GM12878 (cell line): ENCODE measurements around the gene LSM10. TPM values are rescaled to one million over a fixed set of nuclear protein-coding genes. Genes with fewer than 3 reads are reported as not detected.

Source experiments
- BACH1 ChIP-seq: fragments of 450-650 bp; IDR thresholded peaks from 2 replicates; pipeline ENCODE4 v1.6.1; 2017; ENCODE audit warnings: mild to moderate bottlenecking, borderline replicate concordance
- CHD2 ChIP-seq: IDR thresholded peaks from 2 replicates; pipeline ENCODE4 v1.6.1; 2011; ENCODE audit warnings: low read depth, low read length, improper control_type of control experiment, borderline replicate concordance
- E4F1 ChIP-seq: fragments of 450-650 bp; IDR thresholded peaks from 2 replicates; pipeline ENCODE4 v1.6.1; 2018; ENCODE audit warnings: borderline replicate concordance, mild to moderate bottlenecking; ENCODE audit not compliant: partially characterized antibody
- FOS ChIP-seq: IDR thresholded peaks from 3 replicates; pipeline ENCODE4 v1.6.1; 2011; ENCODE audit warnings: borderline replicate concordance; ENCODE audit not compliant: insufficient read length; ENCODE audit errors: extremely low read depth
- HCFC1 ChIP-seq: fragments of 150-350 bp; IDR thresholded peaks from 2 replicates; pipeline ENCODE4 v1.6.1; 2014; ENCODE audit warnings: low read length
- IKZF1 ChIP-seq: fragments of 450-650 bp; conservative IDR thresholded peaks from 2 replicates; pipeline ENCODE4 v1.6.1; 2017; ENCODE audit warnings: antibody characterized with exemption, mild to moderate bottlenecking
- LARP7 ChIP-seq: fragments of 450-650 bp; IDR thresholded peaks from 2 replicates; pipeline ENCODE4 v1.6.1; 2017; ENCODE audit warnings: mild to moderate bottlenecking
- NBN ChIP-seq: fragments of 450-650 bp; IDR thresholded peaks from 2 replicates; pipeline ENCODE4 v1.6.1; 2016
- NFYA ChIP-seq: IDR thresholded peaks from 2 replicates; pipeline ENCODE4 v1.6.1; 2011; ENCODE audit warnings: low read depth, mild to moderate bottlenecking, low read length, improper control_type of control experiment, borderline replicate concordance
- PBX3 ChIP-seq: IDR thresholded peaks from 2 replicates; pipeline ENCODE4 v1.6.1; 2011; ENCODE audit warnings: mild to moderate bottlenecking, low read depth, low read length, moderate library complexity; ENCODE audit not compliant: insufficient replicate concordance
- PKNOX1 ChIP-seq: fragments of 450-650 bp; IDR thresholded peaks from 2 replicates; pipeline ENCODE4 v1.6.1; 2016; ENCODE audit warnings: mild to moderate bottlenecking
- POLR2A ChIP-seq: IDR thresholded peaks from 2 replicates; pipeline ENCODE4 v1.6.1; 2011; ENCODE audit warnings: low read depth, mild to moderate bottlenecking, low read length
- RFX5 ChIP-seq: IDR thresholded peaks from 2 replicates; pipeline ENCODE4 v1.6.1; 2011; ENCODE audit warnings: low read depth, low read length, improper control_type of control experiment
- SP1 ChIP-seq: IDR thresholded peaks from one replicate; pipeline ENCODE4 v1.6.1; 2011; ENCODE audit warnings: low read depth, low read length
- TAF1 ChIP-seq: IDR thresholded peaks from 2 replicates; pipeline ENCODE4 v1.6.1; 2011; ENCODE audit warnings: mild to moderate bottlenecking, low read depth, low read length, borderline replicate concordance
- USF1 ChIP-seq: IDR thresholded peaks from 2 replicates; pipeline ENCODE4 v1.6.1; 2011; ENCODE audit warnings: borderline replicate concordance, low read depth, mild to moderate bottlenecking, moderate library complexity, mixed read lengths, low read length; ENCODE audit not compliant: insufficient read depth; ENCODE audit errors: extremely low read length
- YBX1 ChIP-seq: fragments of 450-650 bp; IDR thresholded peaks from 2 replicates; pipeline ENCODE4 v1.6.1; 2016; ENCODE audit warnings: antibody characterized with exemption
- ZBTB11 ChIP-seq: fragments of 450-650 bp; formaldehyde crosslinking; IDR thresholded peaks from 2 replicates; pipeline ENCODE4 v1.5.0; 2022; ENCODE audit warnings: mild to moderate bottlenecking, missing genetic modification characterization
- ZNF24 ChIP-seq: fragments of 450-650 bp; IDR thresholded peaks from 2 replicates; pipeline ENCODE4 v1.6.1; 2017; ENCODE audit warnings: antibody characterized with exemption, mild to moderate bottlenecking
- polyA plus RNA-seq, 11 experiments: library from polyadenylated mRNA; depleted of rRNA in 4 of 11; unstranded in 6 of 11; stranded (reverse) in 5 of 11; fragments of >200 nt; fragmentation: Nextera tagmentation in 4 of 11; fragmentation: Illumina TruSeq in 1 of 11; extraction: Ambion mirVana in 4 of 11; extraction: Trizol in 1 of 11; gene quantifications; 1 replicate in 1 of 11; 2 replicates in 10 of 11; pipeline versions ENCODE4 v1.2.1 to v1.2.3, GENCODE V29; 2011 to 2016; ENCODE audit warnings: inconsistent platforms in 2 of 11, missing spikeins in 2 of 11, low read depth in 1 of 11
- total RNA-seq, 4 experiments: library from RNA; depleted of rRNA in 3 of 4; stranded (reverse); fragments of >200 nt in 3 of 4; fragmentation: Illumina TruSeq in 1 of 4; extraction: Trizol in 1 of 4; gene quantifications; 2 replicates each; pipeline versions ENCODE4 v1.2.1 to v1.2.3, GENCODE V29; 2013 to 2021

The LSM10 gene
- total and polyA plus RNA-seq, 10 of the 15 experiments (the other 5 are each of a cell fraction or from before 2014, with no cell fraction given) = 13.1 to 103 (median 57.5) TPM

- no peak for TF ChIP-seq ZBTB11
- peak; percentile 37; the same call in 1 of the 2 replicates for TF ChIP-seq LARP7
- peak; percentile 6; the same call in 1 of the 2 replicates for TF ChIP-seq NBN
- no peak for TF ChIP-seq TAF1
- peak; percentile 62 for TF ChIP-seq NFYA
- TF ChIP-seq RFX5 = peak; percentile 16; the same call in 1 of the 2 replicates
- TF ChIP-seq HCFC1 = peak; percentile 88
- 0 out of 2 replicates have a peak, but pooled peaks have one; percentile 29 for TF ChIP-seq BACH1
- peak; percentile 29 for TF ChIP-seq PBX3
- TF ChIP-seq PKNOX1 = peak; percentile 91
- peak; percentile 22; the same call in 1 of the 2 replicates for TF ChIP-seq ZNF24
- peak; percentile 98 for TF ChIP-seq SP1
- TF ChIP-seq IKZF1 = no peak
- TF ChIP-seq USF1 = no peak
- peak; percentile 50 for TF ChIP-seq POLR2A
- TF ChIP-seq CHD2 = peak; percentile 96
- TF ChIP-seq YBX1 = no peak
- TF ChIP-seq E4F1 = peak; percentile 66
- TF ChIP-seq FOS = peak; percentile 80
These were observed 12.1 kb downstream of the LSM10 start, which contains the start of gene STK40 (continued) for GRCh38 chr1:36385410-36386264.
